ENCODE results near the gene MTR.

The MTR gene

DNA sequence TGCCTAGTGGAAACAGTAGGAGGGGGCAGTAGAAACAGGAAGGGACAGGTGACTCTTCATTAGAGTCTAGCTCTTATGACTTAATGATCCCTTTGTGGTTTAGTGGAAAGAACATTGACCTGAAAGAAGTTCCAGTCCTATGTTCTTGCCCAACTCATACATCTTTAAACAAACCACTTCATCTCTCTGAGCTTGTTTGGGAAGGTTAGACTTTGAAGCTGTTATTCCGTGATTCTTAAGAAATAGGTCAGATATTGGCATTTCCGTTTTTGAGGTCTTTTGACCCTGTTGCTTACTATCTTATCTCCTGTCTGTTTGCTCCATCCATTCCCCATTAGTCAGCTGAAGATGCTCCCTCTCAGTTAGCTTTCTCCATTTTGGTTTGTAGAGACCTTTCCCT lies 38.5 kb downstream of the MTR start:
- TF ChIP-seq, protein P1, sequence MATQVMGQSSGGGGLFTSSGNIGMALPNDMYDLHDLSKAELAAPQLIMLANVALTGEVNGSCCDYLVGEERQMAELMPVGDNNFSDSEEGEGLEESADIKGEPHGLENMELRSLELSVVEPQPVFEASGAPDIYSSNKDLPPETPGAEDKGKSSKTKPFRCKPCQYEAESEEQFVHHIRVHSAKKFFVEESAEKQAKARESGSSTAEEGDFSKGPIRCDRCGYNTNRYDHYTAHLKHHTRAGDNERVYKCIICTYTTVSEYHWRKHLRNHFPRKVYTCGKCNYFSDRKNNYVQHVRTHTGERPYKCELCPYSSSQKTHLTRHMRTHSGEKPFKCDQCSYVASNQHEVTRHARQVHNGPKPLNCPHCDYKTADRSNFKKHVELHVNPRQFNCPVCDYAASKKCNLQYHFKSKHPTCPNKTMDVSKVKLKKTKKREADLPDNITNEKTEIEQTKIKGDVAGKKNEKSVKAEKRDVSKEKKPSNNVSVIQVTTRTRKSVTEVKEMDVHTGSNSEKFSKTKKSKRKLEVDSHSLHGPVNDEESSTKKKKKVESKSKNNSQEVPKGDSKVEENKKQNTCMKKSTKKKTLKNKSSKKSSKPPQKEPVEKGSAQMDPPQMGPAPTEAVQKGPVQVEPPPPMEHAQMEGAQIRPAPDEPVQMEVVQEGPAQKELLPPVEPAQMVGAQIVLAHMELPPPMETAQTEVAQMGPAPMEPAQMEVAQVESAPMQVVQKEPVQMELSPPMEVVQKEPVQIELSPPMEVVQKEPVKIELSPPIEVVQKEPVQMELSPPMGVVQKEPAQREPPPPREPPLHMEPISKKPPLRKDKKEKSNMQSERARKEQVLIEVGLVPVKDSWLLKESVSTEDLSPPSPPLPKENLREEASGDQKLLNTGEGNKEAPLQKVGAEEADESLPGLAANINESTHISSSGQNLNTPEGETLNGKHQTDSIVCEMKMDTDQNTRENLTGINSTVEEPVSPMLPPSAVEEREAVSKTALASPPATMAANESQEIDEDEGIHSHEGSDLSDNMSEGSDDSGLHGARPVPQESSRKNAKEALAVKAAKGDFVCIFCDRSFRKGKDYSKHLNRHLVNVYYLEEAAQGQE (IDR thresholded peaks at IDR 0.05; ENCODE audit: insufficient read depth in 1 of 2, low read depth in 2 of 2, low read length in 2 of 2), result no peak
- TF ChIP-seq SIN3A (IDR thresholded peaks at IDR 0.05; ENCODE audit: borderline replicate concordance, insufficient read depth, low read length) (no peak), TAF1 (IDR thresholded peaks at IDR 0.05; ENCODE audit: borderline replicate concordance, insufficient read depth, low read length) (no peak), FOXP2 (optimal IDR thresholded peaks at IDR 0.05; ENCODE audit: borderline replicate concordance, extremely low read depth, extremely low read length, insufficient read depth) (no peak), POLR2AphosphoS5 (IDR thresholded peaks at IDR 0.05; ENCODE audit: low read depth, low read length) (no peak)

DNA sequence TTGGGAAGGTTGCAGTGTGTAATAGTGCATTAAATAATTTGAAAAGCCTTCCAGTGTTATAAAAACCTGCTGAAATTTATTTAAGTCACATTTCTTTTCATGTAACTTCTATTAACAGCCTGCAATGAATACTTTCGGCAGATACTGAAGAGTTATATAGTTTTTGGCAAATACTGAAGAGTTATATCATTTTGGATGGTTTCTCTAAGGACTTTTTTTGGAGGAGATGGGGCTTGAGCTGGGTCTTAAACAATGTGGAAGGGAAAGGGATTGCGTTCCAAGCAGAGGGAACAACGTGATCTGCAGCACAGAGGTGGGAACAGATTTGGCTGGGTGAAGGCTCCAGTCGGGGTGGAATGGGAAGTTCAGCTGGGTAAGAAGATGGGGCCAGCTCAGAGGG lies 39.8 kb downstream of the MTR start:
- TF ChIP-seq SIN3A (IDR thresholded peaks at IDR 0.05; ENCODE audit: borderline replicate concordance, insufficient read depth, low read length) (no peak), POLR2AphosphoS5 (IDR thresholded peaks at IDR 0.05; ENCODE audit: low read depth, low read length) (no peak)
- TF ChIP-seq, protein P1 (IDR thresholded peaks at IDR 0.05; ENCODE audit: insufficient read depth in 1 of 2, low read depth in 2 of 2, low read length in 2 of 2), result no peak

DNA sequence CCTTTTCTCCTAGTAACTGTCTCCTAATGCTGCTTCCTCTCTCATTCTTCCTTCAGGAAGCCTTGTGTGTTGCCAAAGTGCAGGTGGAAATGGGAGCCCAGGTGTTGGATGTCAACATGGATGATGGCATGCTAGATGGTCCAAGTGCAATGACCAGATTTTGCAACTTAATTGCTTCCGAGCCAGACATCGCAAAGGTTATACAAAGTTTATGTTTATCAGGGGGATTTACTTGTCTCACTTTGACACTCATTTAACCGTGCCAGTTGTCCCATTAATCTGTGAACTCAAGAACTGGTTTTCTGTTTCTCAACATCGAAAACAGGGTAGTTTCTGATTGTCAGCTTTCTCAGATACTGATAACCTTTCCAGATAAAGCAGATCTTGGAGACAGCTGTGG lies 40.4 kb downstream of the MTR start:
- TF ChIP-seq POLR2AphosphoS5 (IDR thresholded peaks at IDR 0.05; ENCODE audit: low read depth, low read length) (no peak), FOXP2 (optimal IDR thresholded peaks at IDR 0.05; ENCODE audit: borderline replicate concordance, extremely low read depth, extremely low read length, insufficient read depth) (no peak), SIN3A (IDR thresholded peaks at IDR 0.05; ENCODE audit: borderline replicate concordance, insufficient read depth, low read length) (no peak), TAF1 (IDR thresholded peaks at IDR 0.05; ENCODE audit: borderline replicate concordance, insufficient read depth, low read length) (no peak)
- TF ChIP-seq, protein P1 (IDR thresholded peaks at IDR 0.05; ENCODE audit: insufficient read depth in 1 of 2, low read depth in 2 of 2, low read length in 2 of 2), result no peak

DNA sequence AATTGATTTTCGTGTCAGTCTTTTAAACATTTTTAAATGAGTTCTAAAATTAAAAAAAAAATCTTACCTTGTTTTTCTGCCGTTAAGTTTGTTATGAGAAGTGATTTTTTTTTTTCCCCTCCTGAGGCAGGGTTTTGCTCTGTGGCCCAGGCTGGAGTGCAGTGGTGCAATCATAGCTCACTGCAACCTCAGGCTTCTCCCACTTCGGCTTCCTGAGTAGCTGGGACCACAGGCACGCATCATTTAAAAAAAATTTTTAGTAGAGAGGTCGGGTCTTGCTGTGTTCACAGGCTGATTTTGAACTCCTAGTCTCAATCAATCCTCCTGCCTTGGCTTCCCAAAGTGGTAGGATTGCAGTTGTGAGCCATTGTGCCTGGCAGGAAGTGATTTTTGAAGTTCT lies 41.1 kb downstream of the MTR start:
- TF ChIP-seq POLR2AphosphoS5 (IDR thresholded peaks at IDR 0.05; ENCODE audit: low read depth, low read length) (no peak), SIN3A (IDR thresholded peaks at IDR 0.05; ENCODE audit: borderline replicate concordance, insufficient read depth, low read length) (no peak), TAF1 (IDR thresholded peaks at IDR 0.05; ENCODE audit: borderline replicate concordance, insufficient read depth, low read length) (no peak)

DNA sequence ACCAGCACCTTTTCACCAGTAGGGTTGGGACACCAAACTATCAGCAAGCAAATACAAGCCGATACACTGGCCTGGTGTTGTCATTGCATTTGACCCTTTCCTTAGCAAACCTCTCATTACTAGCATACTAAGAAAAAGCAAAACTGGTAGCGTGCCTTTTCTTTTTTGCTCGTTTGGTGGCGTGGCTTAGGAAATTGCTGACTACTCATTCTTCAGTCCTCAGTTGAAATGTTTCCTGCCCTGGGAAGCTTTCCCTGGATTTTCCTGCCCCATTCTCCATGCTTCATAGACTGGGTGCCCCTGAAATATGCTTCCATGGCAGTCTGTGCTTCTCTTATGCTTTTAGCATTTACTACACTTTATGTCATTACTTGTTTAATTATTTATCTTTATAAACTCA lies 42.0 kb downstream of the MTR start:
- TF ChIP-seq SIN3A (IDR thresholded peaks at IDR 0.05; ENCODE audit: borderline replicate concordance, insufficient read depth, low read length) (no peak), TAF1 (IDR thresholded peaks at IDR 0.05; ENCODE audit: borderline replicate concordance, insufficient read depth, low read length) (no peak), FOXP2 (optimal IDR thresholded peaks at IDR 0.05; ENCODE audit: borderline replicate concordance, extremely low read depth, extremely low read length, insufficient read depth) (no peak), POLR2AphosphoS5 (IDR thresholded peaks at IDR 0.05; ENCODE audit: low read depth, low read length) (no peak)
- TF ChIP-seq, protein P1 (IDR thresholded peaks at IDR 0.05; ENCODE audit: insufficient read depth in 1 of 2, low read depth in 2 of 2, low read length in 2 of 2), result no peak

All from PFSK-1 (cell line).